Measurements from ENCODE around the gene ISLR2.
"Not testable (repeated sequence)": the region's sequence is repeated elsewhere in the genome, so short reads cannot be mapped to it uniquely, and the experiment has no call there.

ISLR2 gene

GRCh38 chr15:74157868-74158827, 27.8 kb downstream of the ISLR2 start:
- no peak for DNase-seq

- DNase-seq: no peak
Observed at GRCh38 chr15:74158855-74159650, 28.7 kb downstream of the ISLR2 start.

- DNase-seq: no peak
Observed at GRCh38 chr15:74159773-74160172, 29.4 kb downstream of the ISLR2 start.

GRCh38 chr15:74160390-74160789, 30.0 kb downstream of the ISLR2 start:
- not testable (repeated sequence) for DNase-seq

- DNase-seq: not testable (repeated sequence)
Observed at GRCh38 chr15:74162195-74162536, 31.8 kb downstream of the ISLR2 start.

GRCh38 chr15:74165461-74165860, 35.1 kb downstream of the ISLR2 start:
- DNase-seq: no peak

GRCh38 chr15:74167891-74168331, 37.5 kb downstream of the ISLR2 start:
- DNase-seq: no peak

- no peak for DNase-seq
Observed at GRCh38 chr15:74168711-74169126, 38.3 kb downstream of the ISLR2 start.

- DNase-seq: no peak
Observed at GRCh38 chr15:74170071-74170844, 39.9 kb downstream of the ISLR2 start.

- DNase-seq: no peak
Observed at GRCh38 chr15:74170875-74171578, 40.6 kb downstream of the ISLR2 start.

- DNase-seq: no peak
Observed at GRCh38 chr15:74171965-74172541, 41.7 kb downstream of the ISLR2 start.

- no peak for DNase-seq
Observed at GRCh38 chr15:74172701-74173379, 42.5 kb downstream of the ISLR2 start.

- no peak for DNase-seq
Observed at GRCh38 chr15:74173380-74174218, 43.2 kb downstream of the ISLR2 start, which contains the start of gene ISLR. ISLR (plus strand) TSS chr15:74173710; CDS start chr15:74174859, 1,149 bp downstream.

- DNase-seq: no peak
Observed at GRCh38 chr15:74174219-74174957, 44.0 kb downstream of the ISLR2 start.

GRCh38 chr15:74174958-74175253, 44.5 kb downstream of the ISLR2 start:
- no peak for DNase-seq

GRCh38 chr15:74175271-74176191, 45.1 kb downstream of the ISLR2 start:
- DNase-seq: no peak

- no peak for DNase-seq
Observed at GRCh38 chr15:74176262-74177214, 46.2 kb downstream of the ISLR2 start.
